Activated CD4-positive, alpha-beta memory T cell treated with anti-CD3 and anti-CD28 coated beads for 36 hours (primary cell): ENCODE results near the gene HPSE2. TPM values are rescaled to one million over a fixed set of nuclear protein-coding genes. Genes with fewer than 3 reads are reported as not detected.

Experiments
- CTCF ChIA-PET: fragments of 350-600 bp; sonication (Branson Sonifier 250); formaldehyde crosslinking; loops from one replicate; lab custom pipeline; 2021; ENCODE audit warnings: antibody characterized with exemption, inconsistent platforms; lab: Charles Lee
- POLR2A ChIA-PET: fragments of 350-600 bp; sonication (Branson Sonifier 250); formaldehyde crosslinking; loops from one replicate; lab custom pipeline; 2021; ENCODE audit warnings: antibody characterized with exemption; lab: Charles Lee
- DNase-seq: peaks from one replicate; pipeline ENCODE4 v3.0.0-alpha.2; 2020
- H3K27ac Mint-ChIP-seq: one replicate; pipeline ENCODE4 v1.8.0; 2021; ENCODE audit warnings: mixed read lengths
- H3K27me3 Mint-ChIP-seq: one replicate; pipeline ENCODE4 v1.8.0; 2021; ENCODE audit warnings: mixed read lengths
- H3K36me3 Mint-ChIP-seq: one replicate; pipeline ENCODE4 v1.8.0; 2021; ENCODE audit warnings: mixed read lengths
- H3K4me1 Mint-ChIP-seq: one replicate; pipeline ENCODE4 v1.8.0; 2021; ENCODE audit warnings: low read depth, mixed read lengths
- H3K4me3 Mint-ChIP-seq: one replicate; pipeline ENCODE4 v1.8.0; 2021; ENCODE audit warnings: mild to moderate bottlenecking, mixed read lengths
- H3K9me3 Mint-ChIP-seq: one replicate; pipeline ENCODE4 v1.8.0; 2021; ENCODE audit warnings: mixed read lengths
- intact Hi-C: fragments of 100-400 bp; cut with micrococcal nuclease; formaldehyde crosslinking; loops from one replicate; pipeline ENCODE4 v1.15.1; 2023
- total RNA-seq, 2 experiments: library from RNA; stranded (reverse); gene quantifications; one replicate each; pipeline ENCODE4 v1.2.3, GENCODE V29; 2021

Gene HPSE2
- total RNA-seq, 2 experiments from 2014 or later = not detected

DNA sequence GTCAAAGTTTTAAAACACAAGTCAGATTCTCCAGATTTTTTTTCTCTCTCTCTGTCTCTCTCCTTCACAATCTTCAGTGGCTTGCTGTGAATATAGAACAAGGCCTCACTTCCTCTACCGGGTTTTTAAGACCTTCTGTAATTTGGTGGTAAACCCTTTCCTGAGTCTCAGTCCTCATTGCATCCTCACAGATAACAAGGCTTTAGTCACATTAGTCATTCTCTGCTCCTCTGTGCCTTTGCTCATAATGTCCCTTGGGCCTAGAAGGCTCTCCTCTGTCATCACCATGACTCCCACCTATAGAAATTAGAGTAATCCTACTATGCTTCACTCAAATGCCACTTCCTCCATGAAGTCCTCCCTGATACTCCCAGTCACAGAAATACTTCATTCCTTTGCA is 616.2 kb downstream of the HPSE2 start:
- Mint-ChIP-seq H3K27ac (no peak overlapping the region), H3K4me3 (no peak overlapping the region), H3K4me1 (no peaks in the 10 kb centered on the region), H3K27me3 (no peaks in the 10 kb centered on the region), H3K9me3 (no peaks in the 10 kb centered on the region), H3K36me3 (no peaks in the 10 kb centered on the region)
- CTCF ChIA-PET = no interaction called here
- POLR2A ChIA-PET = no interaction called here
- intact Hi-C loops = no loop called here
- DNase-seq = no peak

DNA sequence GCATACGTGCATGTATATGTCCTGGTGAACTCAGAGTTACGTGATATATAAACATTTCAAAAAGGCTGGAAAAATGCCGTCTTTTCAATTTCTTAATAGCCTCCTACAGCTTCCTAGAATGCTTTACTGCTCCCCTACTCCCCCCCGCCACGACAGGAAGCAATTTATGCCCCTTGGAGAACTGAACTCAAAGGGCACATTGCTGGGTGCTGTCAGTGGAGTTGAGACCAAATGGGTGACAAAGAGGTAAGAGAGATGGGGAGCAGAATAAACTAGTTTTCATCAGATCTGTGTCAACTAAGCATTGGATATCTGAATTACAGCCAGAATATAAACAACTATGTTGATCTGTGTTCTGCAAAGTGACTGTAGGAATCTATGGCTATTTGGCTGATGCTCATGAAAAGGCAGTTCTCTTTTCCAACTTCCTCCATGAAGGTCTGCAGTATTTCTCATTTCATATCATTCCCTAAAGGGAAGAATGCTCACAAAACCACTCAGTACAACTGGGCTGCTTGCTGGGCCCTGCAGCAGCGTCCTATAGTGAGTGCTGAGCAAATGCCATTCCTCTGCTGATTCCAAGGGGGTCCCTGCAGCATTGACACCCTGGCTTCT is 617.6 kb downstream of the HPSE2 start:
- Mint-ChIP-seq H3K36me3 (no peaks in the 10 kb centered on the region), H3K9me3 (no peaks in the 10 kb centered on the region), H3K4me3 (no peak overlapping the region), H3K4me1 (no peaks in the 10 kb centered on the region), H3K27me3 (no peaks in the 10 kb centered on the region), H3K27ac (no peak overlapping the region)
- DNase-seq = no peak
- CTCF ChIA-PET = interaction anchor here (1.2 kb wide), 1 partner anchor 192 kb away, joined by 3 read pairs; no protein-coding TSS in a partner anchor
- POLR2A ChIA-PET = no interaction called here
- intact Hi-C loops = no loop called here

DNA sequence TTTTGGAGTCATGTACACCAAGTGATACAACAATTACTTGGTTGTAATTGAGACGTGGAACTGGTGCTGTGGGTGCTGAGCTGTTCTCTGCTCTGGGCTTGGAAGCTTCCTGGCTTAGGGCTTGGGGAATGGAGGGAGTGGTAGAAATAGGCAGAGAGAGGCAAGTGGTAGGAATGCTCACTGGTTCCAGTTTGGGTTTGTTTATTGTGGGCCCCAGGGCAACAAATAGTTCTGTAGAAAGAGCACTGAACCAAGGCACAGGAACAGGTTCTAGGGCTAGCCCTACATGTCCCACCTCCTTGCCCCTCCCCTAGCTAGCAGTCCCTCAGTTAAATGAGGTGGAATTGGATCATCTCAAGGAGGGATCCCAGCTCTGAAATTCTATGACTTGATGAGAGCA is 622.2 kb downstream of the HPSE2 start:
- Mint-ChIP-seq H3K27ac (no peak overlapping the region), H3K9me3 (no peaks in the 10 kb centered on the region), H3K4me1 (no peaks in the 10 kb centered on the region), H3K4me3 (no peak overlapping the region), H3K27me3 (peaks cover 2% of the 10 kb centered on the region), H3K36me3 (no peaks in the 10 kb centered on the region)
- no peak for DNase-seq
- POLR2A ChIA-PET = no interaction called here
- intact Hi-C loops = no loop called here
- CTCF ChIA-PET = no interaction called here

DNA sequence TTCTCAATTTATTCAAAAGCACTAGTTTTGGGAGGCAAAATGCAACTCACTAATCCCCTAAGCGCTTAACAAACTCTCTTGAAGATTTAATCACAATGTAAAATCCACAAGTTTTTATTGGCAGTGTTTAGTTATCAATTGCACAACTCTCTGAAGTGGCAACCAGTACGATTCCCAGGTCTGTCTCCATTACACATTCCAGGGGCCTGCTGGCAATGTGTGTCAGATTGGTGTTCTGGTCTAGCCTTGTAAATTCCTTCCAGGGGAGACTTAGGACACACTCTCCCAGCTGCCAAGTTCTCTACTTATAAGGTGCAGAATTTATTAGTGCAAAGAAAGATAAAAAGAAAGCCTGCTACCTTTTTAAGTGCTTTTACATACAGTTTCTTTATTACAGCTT is 624.2 kb downstream of the HPSE2 start:
- H3K4me3 Mint-ChIP-seq = no peak overlapping the region
- H3K27me3 Mint-ChIP-seq = peaks cover 7% of the 10 kb centered on the region
- ChIA-PET CTCF (interaction anchor here (1.0 kb wide), 1 partner anchor 144 kb away, joined by 3 read pairs; no protein-coding TSS in a partner anchor), POLR2A (no interaction called here)
- intact Hi-C loops = no loop called here
- no peak overlapping the region for H3K27ac Mint-ChIP-seq
- no peaks in the 10 kb centered on the region for H3K36me3 Mint-ChIP-seq
- no peak for DNase-seq
- no peaks in the 10 kb centered on the region for H3K4me1 Mint-ChIP-seq
- H3K9me3 Mint-ChIP-seq = no peaks in the 10 kb centered on the region

DNA sequence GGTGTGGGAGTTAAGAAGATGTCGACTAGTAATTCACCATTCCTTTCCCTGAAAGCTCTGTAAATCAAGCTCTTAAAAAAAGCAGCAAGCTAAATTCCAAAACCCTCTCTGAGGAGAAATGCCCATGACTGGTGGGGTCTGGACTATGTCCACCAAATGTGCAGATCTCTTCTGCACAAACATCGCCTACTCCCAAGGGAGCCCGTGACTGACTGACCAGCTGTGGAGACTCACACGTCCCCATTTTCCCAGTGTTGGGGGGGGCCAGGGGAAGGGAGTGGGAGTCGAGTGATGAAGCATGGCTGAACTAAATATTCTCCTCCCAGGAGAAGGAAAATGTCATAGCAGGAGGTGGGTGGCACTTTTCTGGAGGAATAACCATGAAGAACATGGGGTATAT is 624.8 kb downstream of the HPSE2 start:
- CTCF ChIA-PET = no interaction called here
- Mint-ChIP-seq H3K27ac (no peak overlapping the region), H3K9me3 (no peaks in the 10 kb centered on the region), H3K36me3 (no peaks in the 10 kb centered on the region), H3K4me3 (no peak overlapping the region), H3K27me3 (peaks cover 7% of the 10 kb centered on the region), H3K4me1 (no peaks in the 10 kb centered on the region)
- POLR2A ChIA-PET = no interaction called here
- no peak for DNase-seq
- intact Hi-C loops = no loop called here

DNA sequence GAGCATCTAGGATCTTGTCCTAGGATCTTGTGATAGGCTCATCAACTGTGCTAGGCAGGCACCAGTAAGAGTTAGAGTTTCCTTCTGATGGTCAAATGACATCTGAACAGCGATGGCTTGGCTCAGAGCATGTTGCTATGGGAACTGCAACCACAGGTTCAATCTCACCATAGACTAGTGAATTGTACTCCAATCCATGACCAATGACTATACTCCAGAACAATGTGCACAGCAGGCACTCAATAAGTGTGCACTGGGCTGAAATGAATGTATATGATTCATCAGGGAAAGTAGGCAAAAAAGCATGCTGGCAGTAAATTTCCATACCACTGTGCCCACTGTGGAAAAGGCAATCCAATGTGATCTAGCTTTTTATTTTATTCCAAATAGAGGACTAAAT is 625.4 kb downstream of the HPSE2 start:
- no peaks in the 10 kb centered on the region for H3K4me1 Mint-ChIP-seq
- ChIA-PET POLR2A (no interaction called here), CTCF (no interaction called here)
- DNase-seq = no peak
- no peaks in the 10 kb centered on the region for H3K9me3 Mint-ChIP-seq
- H3K27ac Mint-ChIP-seq = no peak overlapping the region
- intact Hi-C loops = no loop called here
- peaks cover 7% of the 10 kb centered on the region for H3K27me3 Mint-ChIP-seq
- H3K4me3 Mint-ChIP-seq = no peak overlapping the region
- no peaks in the 10 kb centered on the region for H3K36me3 Mint-ChIP-seq

DNA sequence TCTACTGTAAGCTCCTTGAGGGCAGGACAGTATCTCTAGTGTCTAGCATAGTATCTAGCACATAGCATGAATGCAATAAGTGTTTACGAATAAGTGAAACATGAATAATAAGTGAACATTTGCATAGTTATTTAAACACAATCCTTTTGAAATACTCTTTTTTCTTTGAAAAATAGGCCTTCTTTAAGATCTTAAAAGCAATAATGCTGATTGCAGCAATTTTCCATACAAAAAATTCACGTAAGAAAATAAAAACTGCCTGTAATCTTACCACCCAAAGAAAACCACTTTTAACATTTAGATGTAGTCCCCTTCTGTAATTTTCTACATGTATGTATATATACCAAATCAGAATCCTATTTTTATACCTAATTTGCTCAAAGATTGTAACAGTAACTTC is 626.4 kb downstream of the HPSE2 start:
- ChIA-PET POLR2A (no interaction called here), CTCF (no interaction called here)
- Mint-ChIP-seq H3K27me3 (peaks cover 7% of the 10 kb centered on the region), H3K27ac (no peak overlapping the region), H3K9me3 (no peaks in the 10 kb centered on the region), H3K36me3 (no peaks in the 10 kb centered on the region), H3K4me3 (no peak overlapping the region), H3K4me1 (no peaks in the 10 kb centered on the region)
- intact Hi-C loops = no loop called here
- no peak for DNase-seq

DNA sequence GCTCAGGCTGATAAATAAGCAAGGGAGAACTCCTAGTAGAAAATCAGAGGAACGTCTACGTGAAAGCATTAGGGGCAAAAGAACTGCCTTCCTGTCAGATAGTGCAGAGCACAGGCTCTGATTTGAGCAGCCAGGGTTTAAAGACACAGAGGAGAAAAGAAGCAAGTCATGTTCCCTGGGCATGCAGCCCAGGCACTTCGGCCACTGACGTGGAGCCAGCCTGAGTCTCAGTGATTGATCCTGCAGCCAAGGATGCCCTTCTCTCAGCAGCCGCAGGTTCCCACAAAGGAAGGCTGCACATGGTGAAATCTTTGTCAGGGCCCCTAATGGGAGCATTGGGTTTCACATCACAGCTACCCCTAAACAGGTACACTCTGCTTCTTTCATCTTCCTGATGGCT is 627.2 kb downstream of the HPSE2 start:
- no peak for DNase-seq
- no peak overlapping the region for H3K27ac Mint-ChIP-seq
- no peaks in the 10 kb centered on the region for H3K9me3 Mint-ChIP-seq
- intact Hi-C loops = no loop called here
- ChIA-PET POLR2A (no interaction called here), CTCF (no interaction called here)
- H3K4me1 Mint-ChIP-seq = no peaks in the 10 kb centered on the region
- H3K4me3 Mint-ChIP-seq = no peak overlapping the region
- peaks cover 7% of the 10 kb centered on the region for H3K27me3 Mint-ChIP-seq
- H3K36me3 Mint-ChIP-seq = no peaks in the 10 kb centered on the region

DNA sequence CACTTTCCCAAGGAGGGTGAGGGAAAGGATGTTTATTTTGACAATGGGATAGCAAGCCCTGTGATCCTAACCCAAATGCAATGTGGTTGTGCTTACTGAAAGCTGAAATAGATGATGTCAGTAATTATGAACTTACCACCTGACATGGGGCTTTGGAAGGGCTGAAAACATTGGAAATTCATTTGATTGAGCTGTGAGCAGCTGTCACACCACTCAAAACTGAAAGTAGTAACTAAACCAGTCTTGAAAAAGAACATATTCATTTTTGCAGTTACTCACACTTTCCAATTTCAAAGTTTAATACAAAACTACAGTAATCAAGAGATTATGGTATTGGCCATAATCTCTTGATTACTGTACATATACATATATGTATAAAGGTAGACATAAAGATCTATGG is 633.4 kb downstream of the HPSE2 start:
- H3K27ac Mint-ChIP-seq = no peak overlapping the region
- H3K27me3 Mint-ChIP-seq = peaks cover 5% of the 10 kb centered on the region
- POLR2A ChIA-PET = no interaction called here
- DNase-seq = no peak
- no peaks in the 10 kb centered on the region for H3K4me1 Mint-ChIP-seq
- intact Hi-C loops = no loop called here
- H3K36me3 Mint-ChIP-seq = no peaks in the 10 kb centered on the region
- CTCF ChIA-PET = no interaction called here
- H3K9me3 Mint-ChIP-seq = peaks cover 5% of the 10 kb centered on the region
- H3K4me3 Mint-ChIP-seq = no peak overlapping the region

DNA sequence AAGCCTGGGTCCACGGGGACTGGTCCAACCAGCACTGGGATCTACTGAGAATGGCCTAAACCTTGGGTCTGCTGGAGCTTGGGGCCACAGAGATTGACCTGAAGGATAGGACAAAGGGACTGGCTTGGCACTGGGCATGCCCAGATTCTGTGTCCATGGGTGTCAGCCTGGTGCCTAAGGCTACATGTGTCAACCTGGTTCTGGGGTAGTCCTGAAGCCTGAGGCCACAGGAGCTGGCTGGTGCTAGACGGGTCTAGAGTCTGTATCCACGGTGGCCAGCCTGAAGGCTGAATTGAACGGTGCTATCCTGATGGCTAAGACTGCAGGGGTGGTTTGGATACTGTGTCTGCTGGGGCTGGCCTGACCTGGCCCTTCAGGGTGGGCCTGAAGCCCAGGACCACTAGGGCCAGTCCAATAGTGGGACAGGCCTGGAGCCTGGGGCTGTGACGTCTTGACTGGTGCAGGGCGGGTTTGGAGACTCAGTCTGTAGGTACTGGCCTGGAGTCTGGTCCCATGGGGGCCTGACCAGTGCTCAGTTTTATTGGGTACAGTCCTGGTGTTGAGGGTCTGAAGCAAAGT is 636.5 kb downstream of the HPSE2 start:
- ChIA-PET CTCF (no interaction called here), POLR2A (no interaction called here)

DNA sequence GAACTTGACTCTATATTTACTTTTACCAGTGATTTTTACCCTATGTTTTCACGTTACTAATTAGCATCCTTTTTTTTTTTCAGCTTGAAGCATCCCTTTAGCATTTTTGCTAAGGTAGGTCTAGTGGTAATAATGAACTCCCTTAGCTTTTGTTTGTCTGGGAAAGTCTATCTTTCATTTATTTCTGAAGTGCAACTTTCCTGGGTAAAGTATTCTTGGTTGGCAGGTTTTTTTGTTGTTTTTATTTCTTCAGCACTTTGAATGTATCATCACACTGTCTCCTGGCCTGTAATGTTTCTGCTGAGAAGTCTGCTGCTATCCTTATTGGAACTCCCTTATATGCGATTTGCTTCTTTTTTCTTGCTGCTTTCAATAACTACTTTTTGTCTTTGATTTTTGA is 639.2 kb downstream of the HPSE2 start:
- CTCF ChIA-PET = no interaction called here
- POLR2A ChIA-PET = no interaction called here

More for the DNA sequence above, 636.5 kb downstream of the HPSE2 start:
- DNase-seq = no peak
- Mint-ChIP-seq H3K27ac (no peak overlapping the region), H3K9me3 (peaks cover 20% of the 10 kb centered on the region), H3K4me3 (no peak overlapping the region), H3K27me3 (peaks cover 7% of the 10 kb centered on the region), H3K36me3 (no peaks in the 10 kb centered on the region), H3K4me1 (no peaks in the 10 kb centered on the region)
- intact Hi-C loops = no loop called here

DNA sequence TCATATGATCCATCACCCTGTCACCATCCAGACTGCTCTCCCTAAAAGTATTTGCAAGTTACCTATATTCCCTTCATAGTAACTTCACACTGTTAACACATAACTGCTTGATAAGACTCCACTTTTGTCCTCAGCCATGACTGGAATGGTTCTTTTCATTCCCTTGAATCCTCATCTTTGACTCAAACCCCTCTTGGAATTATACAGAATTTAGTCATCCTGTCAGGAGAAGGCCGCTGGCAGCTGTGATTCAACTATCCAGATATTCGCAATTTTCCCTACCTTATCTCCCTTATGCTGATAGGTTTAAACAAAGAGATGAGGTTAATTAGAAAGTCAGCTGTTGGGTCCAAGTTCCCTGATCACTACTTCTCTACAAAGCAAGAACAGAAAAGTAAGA is 646.0 kb downstream of the HPSE2 start:
- CTCF ChIA-PET = no interaction called here
- POLR2A ChIA-PET = no interaction called here
- DNase-seq = no peak
- Mint-ChIP-seq H3K9me3 (peaks cover 3% of the 10 kb centered on the region), H3K27me3 (no peaks in the 10 kb centered on the region), H3K4me3 (no peak overlapping the region), H3K27ac (no peak overlapping the region), H3K4me1 (no peaks in the 10 kb centered on the region), H3K36me3 (no peaks in the 10 kb centered on the region)
- intact Hi-C loops = no loop called here

More for the DNA sequence above, 639.2 kb downstream of the HPSE2 start:
- no peak overlapping the region for H3K4me3 Mint-ChIP-seq
- peaks cover 3% of the 10 kb centered on the region for H3K27me3 Mint-ChIP-seq
- no peaks in the 10 kb centered on the region for H3K4me1 Mint-ChIP-seq
- no peak for DNase-seq
- intact Hi-C loops = no loop called here
- peaks cover 20% of the 10 kb centered on the region for H3K9me3 Mint-ChIP-seq
- no peak overlapping the region for H3K27ac Mint-ChIP-seq
- H3K36me3 Mint-ChIP-seq = no peaks in the 10 kb centered on the region

DNA sequence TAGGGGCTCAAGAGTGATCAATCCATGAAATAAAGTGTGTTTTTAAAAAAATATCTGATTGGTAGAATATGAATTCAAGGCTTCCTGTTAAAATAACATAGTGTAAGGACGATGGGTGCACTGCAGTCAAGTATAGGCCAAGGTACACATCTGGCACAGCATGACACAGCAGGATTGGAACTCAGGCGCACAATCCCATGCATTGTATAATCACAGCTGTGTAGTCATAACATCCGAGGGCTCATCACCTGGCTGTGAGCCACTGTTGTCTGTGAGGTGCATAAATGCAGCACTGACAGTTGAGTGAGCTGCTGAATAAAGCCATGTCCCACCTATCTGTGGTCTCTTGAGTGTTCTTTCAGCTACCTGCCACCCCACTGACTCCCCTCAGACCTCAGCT is 646.6 kb downstream of the HPSE2 start:
- H3K27ac Mint-ChIP-seq = no peak overlapping the region
- ChIA-PET POLR2A (no interaction called here), CTCF (no interaction called here)
- no peak overlapping the region for H3K4me3 Mint-ChIP-seq
- H3K36me3 Mint-ChIP-seq = no peaks in the 10 kb centered on the region
- H3K27me3 Mint-ChIP-seq = no peaks in the 10 kb centered on the region
- H3K9me3 Mint-ChIP-seq = no peaks in the 10 kb centered on the region
- no peaks in the 10 kb centered on the region for H3K4me1 Mint-ChIP-seq
- no peak for DNase-seq
- intact Hi-C loops = no loop called here
